HL-60 (cell line): ENCODE measurements around the gene CDC42BPB.

Experiments used
- DNase-seq, 2 experiments: peaks; one replicate each; pipeline ENCODE4 v3.0.0-alpha.2; 2010 to 2020; ENCODE audit warnings: low read depth in 1 of 2, low spot score in 1 of 2
- H3K27ac ChIP-seq: fragments of 250-450 bp; sonication (Bioruptor Pico); replicated peaks from 2 replicates; pipeline ENCODE4 v1.5.1; 2020; ENCODE audit warnings: mild to moderate bottlenecking, moderate library complexity
- H3K27me3 ChIP-seq: fragments of 250-450 bp; sonication (Bioruptor Pico); 2 replicates; pipeline ENCODE4 v1.5.1; 2021; ENCODE audit warnings: mild to moderate bottlenecking, moderate library complexity; ENCODE audit not compliant: insufficient read depth, poor library complexity, severe bottlenecking
- H3K4me3 ChIP-seq: replicated peaks from 2 replicates; pipeline ENCODE4 v1.5.1; 2011; ENCODE audit warnings: mild to moderate bottlenecking, control low read depth, low read length; ENCODE audit not compliant: insufficient read depth
- CTCF ChIP-seq: IDR thresholded peaks from one replicate; pipeline ENCODE4 v1.5.1; 2011; ENCODE audit warnings: low read length, control low read depth, inconsistent platforms; ENCODE audit not compliant: insufficient read depth
- GABPA ChIP-seq: IDR thresholded peaks from 2 replicates; pipeline ENCODE4 v1.6.1; 2012; ENCODE audit warnings: low read depth
- POLR2AphosphoS5 ChIP-seq: IDR thresholded peaks from 2 replicates; pipeline ENCODE4 v1.6.1; 2012; ENCODE audit warnings: low read depth
- REST ChIP-seq: IDR thresholded peaks from 2 replicates; pipeline ENCODE4 v1.6.1; 2012; ENCODE audit warnings: low read depth; ENCODE audit not compliant: insufficient replicate concordance
- SPI1 ChIP-seq: IDR thresholded peaks from 2 replicates; pipeline ENCODE4 v1.6.1; 2012; ENCODE audit warnings: low read depth, mild to moderate bottlenecking, borderline replicate concordance

Gene CDC42BPB

GRCh38 chr14:102920998-102921304 is 136.4 kb downstream of the CDC42BPB start:
- TF ChIP-seq GABPA = no peak
- no peak for TF ChIP-seq SPI1
- TF ChIP-seq REST = no peak
- TF ChIP-seq CTCF = no peak
- TF ChIP-seq POLR2AphosphoS5 = no peak
- no peak for DNase-seq
- Histone ChIP-seq H3K4me3 (no peak overlapping the region), H3K27me3 (peaks cover 30% of the 10 kb centered on the region), H3K27ac (no peak overlapping the region)

GRCh38 chr14:102920273-102920997 is 136.9 kb downstream of the CDC42BPB start:
- TF ChIP-seq POLR2AphosphoS5 = no peak
- no peak for TF ChIP-seq GABPA
- TF ChIP-seq SPI1 = no peak
- no peak for TF ChIP-seq CTCF
- no peak for TF ChIP-seq REST
- no peak for DNase-seq
- peaks cover 30% of the 10 kb centered on the region for H3K27me3 ChIP-seq
- no peak overlapping the region for H3K27ac ChIP-seq
- H3K4me3 ChIP-seq = no peak overlapping the region

- no peak overlapping the region for H3K27ac ChIP-seq
- no peak for DNase-seq
- peaks cover 14% of the 10 kb centered on the region for H3K27me3 ChIP-seq
- H3K4me3 ChIP-seq = no peak overlapping the region
- no peak for TF ChIP-seq GABPA
- TF ChIP-seq REST = no peak
- no peak for TF ChIP-seq POLR2AphosphoS5
These were observed 138.9 kb downstream of the CDC42BPB start for GRCh38 chr14:102918438-102918837.
